ENCODE measurements around the gene VPS13A. TPM values are rescaled to one million over a fixed set of nuclear protein-coding genes. Genes with fewer than 3 reads are reported as not detected.

The VPS13A gene
- total RNA-seq, 2 donors from 2014 or later = 42.5 to 54.4 TPM

DNA sequence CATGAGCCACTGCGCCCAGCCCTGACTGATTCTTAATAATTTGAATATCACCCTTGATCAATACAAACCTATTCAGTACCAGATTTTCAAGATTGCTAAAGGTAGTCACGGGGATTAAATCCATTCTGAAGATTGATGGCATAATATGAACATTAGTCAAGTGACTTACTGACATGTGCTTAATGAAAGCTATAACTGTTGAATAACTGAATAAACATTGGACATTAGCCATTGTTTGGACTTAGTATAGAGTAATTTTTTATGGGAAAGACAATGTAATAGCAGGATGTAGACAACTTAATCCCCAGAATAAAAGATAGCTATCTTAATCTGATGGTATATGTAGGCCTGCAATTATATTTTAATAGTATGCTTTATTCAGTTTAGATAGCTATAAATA, 35.0 kb upstream of the VPS13A start:
- ATAC-seq (no peak), DNase-seq (no peak)
- intact Hi-C loops (cut with DNase I) = no loop called here
- no peaks in the 10 kb centered on the region for H3K4me1 ChIP-seq
- TF ChIP-seq POLR2A (IDR thresholded peaks at IDR 0.05) = no peak
- TF ChIP-seq, protein P1, sequence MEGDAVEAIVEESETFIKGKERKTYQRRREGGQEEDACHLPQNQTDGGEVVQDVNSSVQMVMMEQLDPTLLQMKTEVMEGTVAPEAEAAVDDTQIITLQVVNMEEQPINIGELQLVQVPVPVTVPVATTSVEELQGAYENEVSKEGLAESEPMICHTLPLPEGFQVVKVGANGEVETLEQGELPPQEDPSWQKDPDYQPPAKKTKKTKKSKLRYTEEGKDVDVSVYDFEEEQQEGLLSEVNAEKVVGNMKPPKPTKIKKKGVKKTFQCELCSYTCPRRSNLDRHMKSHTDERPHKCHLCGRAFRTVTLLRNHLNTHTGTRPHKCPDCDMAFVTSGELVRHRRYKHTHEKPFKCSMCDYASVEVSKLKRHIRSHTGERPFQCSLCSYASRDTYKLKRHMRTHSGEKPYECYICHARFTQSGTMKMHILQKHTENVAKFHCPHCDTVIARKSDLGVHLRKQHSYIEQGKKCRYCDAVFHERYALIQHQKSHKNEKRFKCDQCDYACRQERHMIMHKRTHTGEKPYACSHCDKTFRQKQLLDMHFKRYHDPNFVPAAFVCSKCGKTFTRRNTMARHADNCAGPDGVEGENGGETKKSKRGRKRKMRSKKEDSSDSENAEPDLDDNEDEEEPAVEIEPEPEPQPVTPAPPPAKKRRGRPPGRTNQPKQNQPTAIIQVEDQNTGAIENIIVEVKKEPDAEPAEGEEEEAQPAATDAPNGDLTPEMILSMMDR (IDR thresholded peaks at IDR 0.05) = no peak
- no peak overlapping the region for H3K27ac ChIP-seq
- H3K27me3 ChIP-seq = no peaks in the 10 kb centered on the region
- no peak overlapping the region for H3K4me3 ChIP-seq
- WGBS, 2 donors = 59 to 62% methylated on average over 2 of the region's 2 CpGs
- no peaks in the 10 kb centered on the region for H3K9me3 ChIP-seq
- no peaks in the 10 kb centered on the region for H3K36me3 ChIP-seq (replicated peaks in 1 of 2; ENCODE audit: insufficient read depth in 1 of 2, low read depth in 2 of 2)

- Histone ChIP-seq H3K27ac (no peak overlapping the region), H3K4me3 (no peak overlapping the region), H3K4me1 (no peaks in the 10 kb centered on the region), H3K36me3 (replicated peaks in 1 of 2; ENCODE audit: insufficient read depth in 1 of 2, low read depth in 2 of 2) (no peaks in the 10 kb centered on the region), H3K9me3 (no peaks in the 10 kb centered on the region), H3K27me3 (no peaks in the 10 kb centered on the region)
- ATAC-seq (no peak), DNase-seq (no peak)
- no peak for TF ChIP-seq POLR2A (IDR thresholded peaks at IDR 0.05)
- TF ChIP-seq, protein P1 (IDR thresholded peaks at IDR 0.05) = no peak
- intact Hi-C loops (cut with DNase I) = no loop called here
- 35 to 51% methylated on average over 2 of the region's 2 CpGs for WGBS, 2 donors
Measured at GRCh38 chr9:77149879-77150278, 27.5 kb upstream of the VPS13A start.

GRCh38 chr9:77152289-77152688, 25.0 kb upstream of the VPS13A start:
- no peak overlapping the region for H3K4me3 ChIP-seq
- no peak overlapping the region for H3K27ac ChIP-seq
- WGBS, 2 donors = 15 to 43% methylated on average over 1 of the region's 1 CpG
- peaks cover 7% of the 10 kb centered on the region for H3K4me1 ChIP-seq
- DNase-seq (no peak), ATAC-seq (no peak)
- TF ChIP-seq, protein P1 (IDR thresholded peaks at IDR 0.05) = no peak
- TF ChIP-seq POLR2A (IDR thresholded peaks at IDR 0.05) = no peak
- H3K9me3 ChIP-seq = no peaks in the 10 kb centered on the region
- no peaks in the 10 kb centered on the region for H3K27me3 ChIP-seq
- intact Hi-C loops (cut with DNase I) = loop anchor here (2.0 kb wide), 1 partner anchor 339 kb away; no protein-coding TSS in a partner anchor
- no peaks in the 10 kb centered on the region for H3K36me3 ChIP-seq (replicated peaks in 1 of 2; ENCODE audit: insufficient read depth in 1 of 2, low read depth in 2 of 2)

- TF ChIP-seq, protein P1 (IDR thresholded peaks at IDR 0.05) = no peak
- TF ChIP-seq POLR2A (IDR thresholded peaks at IDR 0.05) = no peak
- no peak overlapping the region for H3K27ac ChIP-seq
- intact Hi-C loops (cut with DNase I) = no loop called here
- ATAC-seq (peak; percentile 59), DNase-seq (no peak)
- WGBS, 2 donors = 80 to 96% methylated on average over 2 of the region's 2 CpGs
- H3K4me3 ChIP-seq = no peak overlapping the region
- H3K9me3 ChIP-seq = no peaks in the 10 kb centered on the region
- H3K27me3 ChIP-seq = no peaks in the 10 kb centered on the region
- H3K4me1 ChIP-seq = peaks cover 7% of the 10 kb centered on the region
- H3K36me3 ChIP-seq (replicated peaks in 1 of 2; ENCODE audit: insufficient read depth in 1 of 2, low read depth in 2 of 2) = no peaks in the 10 kb centered on the region
Measured at GRCh38 chr9:77156646-77157371, 20.5 kb upstream of the VPS13A start.
